CD4-positive, alpha-beta T cell (primary cell): ENCODE data around the gene SOCS2. TPM values are rescaled to one million over a fixed set of nuclear protein-coding genes. Genes with fewer than 3 reads are reported as not detected.

Source experiments
- ATAC-seq: fragments of 200-7000 bp; cut with Tn5 transposase; one replicate; pipeline ENCODE4 v1.10.0; 2022; ENCODE audit warnings: mild to moderate bottlenecking; ENCODE audit not compliant: poor library complexity
- CTCF ChIA-PET: fragments of 350-600 bp; sonication (Branson Sonifier 250); formaldehyde crosslinking; loops from one replicate; lab custom pipeline; 2021; ENCODE audit warnings: antibody characterized with exemption, inconsistent platforms; lab: Charles Lee
- POLR2A ChIA-PET: fragments of 350-600 bp; sonication (Branson Sonifier 250); formaldehyde crosslinking; loops from one replicate; lab custom pipeline; 2021; ENCODE audit warnings: antibody characterized with exemption, inconsistent platforms; lab: Charles Lee
- DNase-seq, 14 experiments: peaks; one replicate each; pipeline ENCODE4 v3.0.0-alpha.2; 2013 to 2020; ENCODE audit warnings: mixed read lengths in 2 of 14
- H3K27ac ChIP-seq, 2 donors: one replicate each; pipeline versions ENCODE4 v1.5.1 to v1.7.0; 2013; ENCODE audit warnings: low read length in 2 of 2, low read depth in 1 of 2, mild to moderate bottlenecking in 1 of 2
- H3K27me3 ChIP-seq, 2 experiments: 1 replicate in 1 of 2; 2 replicates in 1 of 2; pipeline versions ENCODE4 v1.6.1 to v1.7.0; 2013; ENCODE audit warnings: low read length in 2 of 2, control low read depth in 1 of 2, mild to moderate bottlenecking in 1 of 2, moderate library complexity in 1 of 2; ENCODE audit not compliant: insufficient read depth in 2 of 2, control insufficient read depth in 1 of 2
- H3K36me3 ChIP-seq: one replicate; pipeline ENCODE4 v1.6.1; 2013; ENCODE audit warnings: low read length, control low read depth; ENCODE audit not compliant: insufficient read depth
- H3K4me1 ChIP-seq: one replicate; pipeline ENCODE4 v1.6.1; 2013; ENCODE audit warnings: low read length, control low read depth; ENCODE audit not compliant: insufficient read depth
- H3K4me3 ChIP-seq: one replicate; pipeline ENCODE4 v1.5.1; 2013; ENCODE audit warnings: mild to moderate bottlenecking, low read length, moderate library complexity
- H3K9me3 ChIP-seq, 2 experiments: 1 replicate in 1 of 2; 2 replicates in 1 of 2; pipeline versions ENCODE4 v1.6.1 to v1.7.0; 2013; ENCODE audit warnings: low read length in 2 of 2, mild to moderate bottlenecking in 2 of 2, control low read depth in 1 of 2, moderate library complexity in 1 of 2; ENCODE audit not compliant: control insufficient read depth in 1 of 2, insufficient read depth in 1 of 2
- H3K27ac Mint-ChIP-seq: one replicate; pipeline ENCODE4 v1.8.0; 2020; ENCODE audit warnings: mixed read lengths
- H3K27me3 Mint-ChIP-seq: one replicate; pipeline ENCODE4 v1.8.0; 2021; ENCODE audit warnings: mixed read lengths
- H3K36me3 Mint-ChIP-seq: one replicate; pipeline ENCODE4 v1.8.0; 2021; ENCODE audit warnings: low read depth, mixed read lengths
- H3K4me1 Mint-ChIP-seq: one replicate; pipeline ENCODE4 v1.8.0; 2021; ENCODE audit warnings: low read depth, mixed read lengths
- H3K4me3 Mint-ChIP-seq: one replicate; pipeline ENCODE4 v1.8.0; 2020; ENCODE audit warnings: mild to moderate bottlenecking, mixed read lengths
- H3K9me3 Mint-ChIP-seq: one replicate; pipeline ENCODE4 v1.8.0; 2020; ENCODE audit warnings: mixed read lengths
- intact Hi-C, 2 experiments: fragments of 100-400 bp; cut with DNase I in 1 of 2; cut with micrococcal nuclease in 1 of 2; formaldehyde crosslinking; loops; one replicate each; pipeline versions ENCODE4 v1.15.1 to v1.9.0; 2023 to 2025; cut with DNase I, micrococcal nuclease
- total RNA-seq, 174 experiments: library from RNA in 2 of 174; stranded (reverse) in 2 of 174; gene quantifications; one replicate each; pipeline ENCODE4 v1.2.3 and lab custom pipeline; 2021 to 2026
- TF ChIP-seq, protein P1 (sequence below): fragments of 200-600 bp; IDR thresholded peaks from one replicate; pipeline ENCODE4 v1.8.0; 2022; ENCODE audit warnings: antibody characterized with exemption, mild to moderate bottlenecking

The SOCS2 gene
- total RNA-seq, 2 experiments from 2014 or later, result 4.1 to 4.2 TPM

DNA sequence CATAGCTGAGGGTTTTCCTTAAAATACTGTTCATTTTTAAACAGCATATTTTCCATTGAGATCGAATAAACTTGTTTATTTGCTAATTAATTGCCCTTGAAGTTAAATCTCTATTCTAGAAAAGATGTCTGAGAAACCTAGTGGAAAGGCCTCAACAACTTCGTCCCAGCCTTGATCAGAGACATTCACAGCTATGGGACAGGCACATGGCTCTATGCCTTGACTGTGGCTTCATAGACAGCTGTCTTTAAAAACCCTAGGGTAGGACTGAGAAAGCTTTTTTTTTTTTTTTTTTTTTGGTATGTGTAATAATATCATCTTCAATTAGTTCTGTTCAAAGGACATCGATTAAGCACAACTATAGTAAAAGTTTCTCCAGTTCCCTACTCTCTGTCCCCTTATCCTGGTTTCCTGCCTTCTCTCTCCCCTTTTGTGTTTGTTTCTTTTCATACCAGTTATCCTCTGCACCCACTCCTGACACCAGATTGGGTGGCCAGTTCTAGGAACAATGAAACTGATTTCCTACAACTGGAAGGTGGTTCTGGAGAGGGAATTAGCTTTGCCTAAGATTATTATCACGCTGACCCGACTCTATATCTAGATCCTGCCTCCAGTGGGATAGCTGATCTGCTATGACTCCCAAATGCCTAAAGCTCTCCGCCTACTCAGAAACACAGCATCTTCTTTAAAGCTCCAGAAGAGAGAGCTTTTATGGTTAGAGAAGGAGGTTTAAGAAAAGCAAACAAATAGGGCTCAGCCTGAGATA, 20.3 kb downstream of the SOCS2 start:
- Mint-ChIP-seq H3K27ac (no peak overlapping the region), H3K9me3 (no peaks in the 10 kb centered on the region), H3K4me3 (no peak overlapping the region), H3K4me1 (peaks cover 14% of the 10 kb centered on the region), H3K36me3 (no peaks in the 10 kb centered on the region), H3K27me3 (peaks cover 79% of the 10 kb centered on the region)
- DNase-seq (no peak), ATAC-seq (no peak)
- H3K4me3 ChIP-seq, result no peak overlapping the region
- CTCF ChIA-PET, result interaction anchor here (0.7 to 0.8 kb wide), 2 partner anchors 11 to 44 kb away, joined by 3 read pairs; no protein-coding TSS in a partner anchor
- peaks cover 16 to 40% of the 10 kb centered on the region in 2 experiments for H3K27me3 ChIP-seq
- POLR2A ChIA-PET, result interaction anchor here (1.3 kb wide), 1 partner anchor 20 kb away, joined by 4 read pairs; no protein-coding TSS in a partner anchor
- TF ChIP-seq, protein P1, sequence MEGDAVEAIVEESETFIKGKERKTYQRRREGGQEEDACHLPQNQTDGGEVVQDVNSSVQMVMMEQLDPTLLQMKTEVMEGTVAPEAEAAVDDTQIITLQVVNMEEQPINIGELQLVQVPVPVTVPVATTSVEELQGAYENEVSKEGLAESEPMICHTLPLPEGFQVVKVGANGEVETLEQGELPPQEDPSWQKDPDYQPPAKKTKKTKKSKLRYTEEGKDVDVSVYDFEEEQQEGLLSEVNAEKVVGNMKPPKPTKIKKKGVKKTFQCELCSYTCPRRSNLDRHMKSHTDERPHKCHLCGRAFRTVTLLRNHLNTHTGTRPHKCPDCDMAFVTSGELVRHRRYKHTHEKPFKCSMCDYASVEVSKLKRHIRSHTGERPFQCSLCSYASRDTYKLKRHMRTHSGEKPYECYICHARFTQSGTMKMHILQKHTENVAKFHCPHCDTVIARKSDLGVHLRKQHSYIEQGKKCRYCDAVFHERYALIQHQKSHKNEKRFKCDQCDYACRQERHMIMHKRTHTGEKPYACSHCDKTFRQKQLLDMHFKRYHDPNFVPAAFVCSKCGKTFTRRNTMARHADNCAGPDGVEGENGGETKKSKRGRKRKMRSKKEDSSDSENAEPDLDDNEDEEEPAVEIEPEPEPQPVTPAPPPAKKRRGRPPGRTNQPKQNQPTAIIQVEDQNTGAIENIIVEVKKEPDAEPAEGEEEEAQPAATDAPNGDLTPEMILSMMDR, result no peak
- H3K9me3 ChIP-seq, result no peaks in the 10 kb centered on the region
- H3K27ac ChIP-seq, result no peak overlapping the region
- intact Hi-C loops, result loop anchor here in 1 of 2 experiments (5.0 kb wide), 1 partner anchor 84 kb away; the partner anchor contains the start of gene CRADD
- H3K36me3 ChIP-seq, result no peaks in the 10 kb centered on the region
- peaks cover 7% of the 10 kb centered on the region for H3K4me1 ChIP-seq

DNA sequence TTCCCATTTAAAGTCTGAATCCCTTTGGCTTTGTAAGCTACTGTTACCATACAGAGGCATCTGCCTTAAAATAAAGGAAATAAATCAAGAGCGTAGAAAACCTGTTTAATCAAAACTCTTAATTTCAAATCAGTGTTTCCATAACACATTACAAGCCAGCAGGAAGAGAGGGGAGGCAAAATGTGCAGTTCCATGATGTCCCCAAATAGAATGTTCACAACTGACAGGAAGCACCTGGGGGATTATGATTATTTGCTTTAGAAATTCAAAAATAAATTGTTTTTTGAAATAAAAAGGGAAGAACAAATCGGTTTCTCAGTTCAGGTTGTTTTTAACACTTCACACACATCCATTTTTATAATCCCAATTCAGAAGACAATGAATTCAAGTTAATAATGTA, 21.4 kb downstream of the SOCS2 start:
- no peaks in the 10 kb centered on the region for H3K36me3 Mint-ChIP-seq
- ChIA-PET POLR2A (no interaction called here), CTCF (no interaction called here)
- no peaks in the 10 kb centered on the region for H3K9me3 ChIP-seq
- H3K4me1 ChIP-seq, result peaks cover 7% of the 10 kb centered on the region
- no peak overlapping the region for H3K4me3 Mint-ChIP-seq
- intact Hi-C loops, result loop anchor here in 1 of 2 experiments (5.0 kb wide), 1 partner anchor 83 kb away; the partner anchor contains the start of gene CRADD
- peaks cover 78% of the 10 kb centered on the region for H3K27me3 Mint-ChIP-seq
- H3K27ac Mint-ChIP-seq, result no peak overlapping the region
- H3K36me3 ChIP-seq, result no peaks in the 10 kb centered on the region
- no peak overlapping the region for H3K4me3 ChIP-seq
- H3K27me3 ChIP-seq, result peaks cover 16 to 40% of the 10 kb centered on the region in 2 experiments
- DNase-seq, result no peak
- no peak for ATAC-seq
- TF ChIP-seq, protein P1, result no peak
- H3K4me1 Mint-ChIP-seq, result peaks cover 14% of the 10 kb centered on the region
- H3K27ac ChIP-seq, result no peak overlapping the region
- H3K9me3 Mint-ChIP-seq, result no peaks in the 10 kb centered on the region

DNA sequence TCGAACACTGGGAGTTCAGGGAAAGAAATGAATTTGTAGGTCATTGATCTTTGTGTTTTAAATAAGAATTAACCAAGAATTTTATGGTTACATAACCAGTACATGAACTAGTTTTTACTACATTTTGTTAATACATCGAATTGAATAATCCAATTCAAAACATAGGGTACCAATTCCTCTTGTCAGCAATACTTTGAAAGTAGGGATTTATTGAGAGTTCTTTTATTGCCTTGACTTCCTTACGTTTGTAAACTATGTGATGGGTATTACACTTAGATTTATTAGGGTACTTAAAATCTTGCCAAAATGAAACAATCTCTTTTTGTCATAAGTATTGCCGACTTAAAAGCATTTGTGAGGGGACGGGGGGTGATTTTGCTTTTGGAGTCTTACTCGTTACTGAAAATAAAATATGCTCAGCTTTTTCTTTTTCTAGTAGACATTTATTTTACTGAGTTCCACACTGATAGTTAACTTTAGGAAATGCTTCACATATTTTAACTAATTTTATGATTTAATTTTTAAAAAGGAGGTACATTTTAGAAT, 22.4 kb downstream of the SOCS2 start:
- Histone ChIP-seq H3K27me3 (peaks cover 16 to 40% of the 10 kb centered on the region in 2 experiments), H3K27ac (no peak overlapping the region), H3K36me3 (no peaks in the 10 kb centered on the region), H3K4me1 (peaks cover 7% of the 10 kb centered on the region), H3K4me3 (no peak overlapping the region), H3K9me3 (no peaks in the 10 kb centered on the region)
- TF ChIP-seq, protein P1, result no peak
- H3K9me3 Mint-ChIP-seq, result no peaks in the 10 kb centered on the region
- ChIA-PET POLR2A (no interaction called here), CTCF (interaction anchor here (1.0 to 1.1 kb wide), 2 partner anchors 11 to 61 kb away, joined by 3 read pairs; no protein-coding TSS in a partner anchor)
- H3K27ac Mint-ChIP-seq, result no peak overlapping the region
- intact Hi-C loops, result loop anchor here in 1 of 2 experiments (5.0 kb wide), 1 partner anchor 82 kb away; the partner anchor contains the start of gene CRADD
- ATAC-seq (no peak), DNase-seq (no peak)
- H3K4me1 Mint-ChIP-seq, result peaks cover 14% of the 10 kb centered on the region
- H3K36me3 Mint-ChIP-seq, result no peaks in the 10 kb centered on the region
- no peak overlapping the region for H3K4me3 Mint-ChIP-seq
- H3K27me3 Mint-ChIP-seq, result peaks cover 68% of the 10 kb centered on the region
